ENCODE data around the gene DAPK2. TPM values are rescaled to one million over a fixed set of nuclear protein-coding genes. Genes with fewer than 3 reads are reported as not detected.

Gene DAPK2
- total RNA-seq, 1 donor from 2014 or later = 0.52 TPM

- TF ChIP-seq, protein P1, sequence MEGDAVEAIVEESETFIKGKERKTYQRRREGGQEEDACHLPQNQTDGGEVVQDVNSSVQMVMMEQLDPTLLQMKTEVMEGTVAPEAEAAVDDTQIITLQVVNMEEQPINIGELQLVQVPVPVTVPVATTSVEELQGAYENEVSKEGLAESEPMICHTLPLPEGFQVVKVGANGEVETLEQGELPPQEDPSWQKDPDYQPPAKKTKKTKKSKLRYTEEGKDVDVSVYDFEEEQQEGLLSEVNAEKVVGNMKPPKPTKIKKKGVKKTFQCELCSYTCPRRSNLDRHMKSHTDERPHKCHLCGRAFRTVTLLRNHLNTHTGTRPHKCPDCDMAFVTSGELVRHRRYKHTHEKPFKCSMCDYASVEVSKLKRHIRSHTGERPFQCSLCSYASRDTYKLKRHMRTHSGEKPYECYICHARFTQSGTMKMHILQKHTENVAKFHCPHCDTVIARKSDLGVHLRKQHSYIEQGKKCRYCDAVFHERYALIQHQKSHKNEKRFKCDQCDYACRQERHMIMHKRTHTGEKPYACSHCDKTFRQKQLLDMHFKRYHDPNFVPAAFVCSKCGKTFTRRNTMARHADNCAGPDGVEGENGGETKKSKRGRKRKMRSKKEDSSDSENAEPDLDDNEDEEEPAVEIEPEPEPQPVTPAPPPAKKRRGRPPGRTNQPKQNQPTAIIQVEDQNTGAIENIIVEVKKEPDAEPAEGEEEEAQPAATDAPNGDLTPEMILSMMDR (IDR thresholded peaks at IDR 0.05; ENCODE audit: insufficient read depth, low read depth, low read length) = no peak
- no peak for TF ChIP-seq EZH2 (IDR thresholded peaks at IDR 0.05; ENCODE audit: insufficient read depth, low read length)
- Histone ChIP-seq H3K27ac (ENCODE audit: low read depth, low read length) (no peak overlapping the region), H3K79me2 (ENCODE audit: insufficient read depth, low read length) (no peaks in the 10 kb centered on the region), H3K4me2 (ENCODE audit: low read length) (no peak overlapping the region), H3K4me3 (ENCODE audit: insufficient read depth, low read depth, low read length) (no peak overlapping the region), H3K27me3 (ENCODE audit: insufficient read depth, low read length) (no peaks in the 10 kb centered on the region), H2AFZ (ENCODE audit: low read depth, low read length) (no peak overlapping the region), H3K4me1 (ENCODE audit: insufficient read depth, low read length) (peaks cover 8% of the 10 kb centered on the region), H3K9me3 (ENCODE audit: insufficient read depth, low read depth, low read length) (peaks cover 6% of the 10 kb centered on the region), H3K36me3 (ENCODE audit: insufficient read depth, low read length) (no peaks in the 10 kb centered on the region), H4K20me1 (ENCODE audit: insufficient read depth, low read length) (no peaks in the 10 kb centered on the region), H3K9ac (ENCODE audit: low read length) (no peak overlapping the region)
- Mint-ChIP-seq H3K4me1 (ENCODE audit: low read depth, unreplicated experiment) (peaks cover 15% of the 10 kb centered on the region), H3K4me3 (ENCODE audit: unreplicated experiment) (no peak overlapping the region), H3K36me3 (ENCODE audit: low read depth, unreplicated experiment) (no peaks in the 10 kb centered on the region), H3K27me3 (ENCODE audit: low read depth, unreplicated experiment) (peaks cover 10% of the 10 kb centered on the region), H3K27ac (ENCODE audit: unreplicated experiment) (no peak overlapping the region), H3K9me3 (ENCODE audit: unreplicated experiment) (peaks cover 4% of the 10 kb centered on the region)
- no peak for DNase-seq (ENCODE audit: low read depth)
- no peak for FAIRE-seq
Observed at GRCh38 chr15:64016257-64016656, 30.0 kb downstream of the DAPK2 start.

DNA sequence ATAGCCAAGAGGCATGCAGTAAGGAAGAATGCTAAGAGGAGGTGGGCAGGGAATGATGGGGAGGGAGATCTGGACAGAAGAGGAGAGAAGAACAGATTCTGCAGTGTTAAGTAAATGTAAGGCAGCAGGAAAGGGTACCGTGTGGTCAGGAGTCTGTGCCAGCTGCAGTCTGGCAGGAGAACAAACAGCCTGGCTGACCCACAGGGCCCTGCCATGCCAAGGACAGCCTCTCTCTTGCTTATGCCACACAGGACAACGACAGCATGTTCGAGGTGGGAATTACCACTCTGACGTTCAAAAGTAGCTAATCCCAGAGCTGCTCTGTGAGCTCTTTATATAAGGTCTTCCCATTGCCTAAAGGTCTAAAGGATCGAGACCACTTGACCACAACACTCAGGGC is 31.3 kb downstream of the DAPK2 start:
- Histone ChIP-seq H3K27me3 (ENCODE audit: insufficient read depth, low read length) (no peaks in the 10 kb centered on the region), H2AFZ (ENCODE audit: low read depth, low read length) (no peak overlapping the region), H3K4me2 (ENCODE audit: low read length) (no peak overlapping the region), H3K4me3 (ENCODE audit: insufficient read depth, low read depth, low read length) (no peak overlapping the region), H3K4me1 (ENCODE audit: insufficient read depth, low read length) (peaks cover 20% of the 10 kb centered on the region), H4K20me1 (ENCODE audit: insufficient read depth, low read length) (no peaks in the 10 kb centered on the region), H3K79me2 (ENCODE audit: insufficient read depth, low read length) (no peaks in the 10 kb centered on the region), H3K36me3 (ENCODE audit: insufficient read depth, low read length) (no peaks in the 10 kb centered on the region), H3K9me3 (ENCODE audit: insufficient read depth, low read depth, low read length) (no peaks in the 10 kb centered on the region), H3K9ac (ENCODE audit: low read length) (no peak overlapping the region), H3K27ac (ENCODE audit: low read depth, low read length) (no peak overlapping the region)
- H3K36me3 Mint-ChIP-seq (ENCODE audit: low read depth, unreplicated experiment) = no peaks in the 10 kb centered on the region
- no peak for FAIRE-seq
- no peak for DNase-seq (ENCODE audit: low read depth)
- H3K4me3 Mint-ChIP-seq (ENCODE audit: unreplicated experiment) = no peak overlapping the region
- no peak overlapping the region for H3K27ac Mint-ChIP-seq (ENCODE audit: unreplicated experiment)
- no peak for TF ChIP-seq EZH2 (IDR thresholded peaks at IDR 0.05; ENCODE audit: insufficient read depth, low read length)
- TF ChIP-seq, protein P1 (IDR thresholded peaks at IDR 0.05; ENCODE audit: insufficient read depth, low read depth, low read length) = no peak
- H3K9me3 Mint-ChIP-seq (ENCODE audit: unreplicated experiment) = peaks cover 4% of the 10 kb centered on the region
- H3K4me1 Mint-ChIP-seq (ENCODE audit: low read depth, unreplicated experiment) = peaks cover 25% of the 10 kb centered on the region
- peaks cover 6% of the 10 kb centered on the region for H3K27me3 Mint-ChIP-seq (ENCODE audit: low read depth, unreplicated experiment)

DNA sequence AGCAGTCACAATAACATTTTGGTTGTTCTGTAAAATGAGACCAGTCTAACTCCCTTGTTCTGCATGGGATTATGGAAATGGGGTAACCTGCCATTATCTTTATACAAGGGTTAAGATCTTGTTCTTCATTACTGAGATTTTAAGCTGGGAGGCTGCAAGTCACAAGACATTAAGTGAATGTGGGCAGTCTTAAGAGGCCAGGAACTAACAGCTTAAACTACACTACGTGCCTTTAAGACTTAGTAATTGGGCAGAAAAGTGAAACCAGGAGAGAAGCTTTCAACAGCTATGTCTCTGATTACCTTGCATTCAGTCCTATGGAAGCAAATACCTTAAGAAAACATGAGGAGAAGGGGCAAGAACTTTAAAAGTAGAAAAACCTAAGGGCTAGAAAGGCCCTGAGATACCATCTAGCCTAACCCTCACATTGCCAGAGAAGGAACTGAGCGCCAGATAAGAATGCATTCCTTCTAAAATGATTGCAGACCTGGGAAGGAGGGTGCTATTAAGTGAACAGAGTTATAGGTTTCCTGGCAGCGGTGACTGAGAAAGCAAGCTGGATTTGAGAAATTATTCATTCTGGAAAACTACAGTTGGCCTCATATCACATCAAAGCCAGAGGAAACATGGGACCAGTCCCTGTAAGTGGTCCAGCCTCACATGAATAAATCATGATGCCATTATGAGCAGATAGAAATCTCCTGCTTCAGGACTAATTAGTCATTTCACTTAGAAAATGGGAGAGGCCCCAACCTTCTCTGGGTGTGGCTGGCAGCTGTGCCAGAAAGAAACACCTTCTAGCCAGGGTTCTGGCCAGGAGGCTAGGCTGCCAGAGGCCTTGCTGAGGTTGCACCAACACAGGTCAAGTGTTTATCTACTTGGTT is 32.9 kb downstream of the DAPK2 start:
- Histone ChIP-seq H3K4me2 (ENCODE audit: low read length) (no peak overlapping the region), H2AFZ (ENCODE audit: low read depth, low read length) (no peak overlapping the region), H3K9me3 (ENCODE audit: insufficient read depth, low read depth, low read length) (no peaks in the 10 kb centered on the region), H3K79me2 (ENCODE audit: insufficient read depth, low read length) (no peaks in the 10 kb centered on the region), H3K4me1 (ENCODE audit: insufficient read depth, low read length) (peaks cover 28% of the 10 kb centered on the region), H3K27me3 (ENCODE audit: insufficient read depth, low read length) (no peaks in the 10 kb centered on the region), H3K36me3 (ENCODE audit: insufficient read depth, low read length) (no peaks in the 10 kb centered on the region), H4K20me1 (ENCODE audit: insufficient read depth, low read length) (no peaks in the 10 kb centered on the region), H3K27ac (ENCODE audit: low read depth, low read length) (no peak overlapping the region), H3K4me3 (ENCODE audit: insufficient read depth, low read depth, low read length) (no peak overlapping the region), H3K9ac (ENCODE audit: low read length) (no peak overlapping the region)
- DNase-seq (ENCODE audit: low read depth) = peak; percentile 38
- TF ChIP-seq EZH2 (IDR thresholded peaks at IDR 0.05; ENCODE audit: insufficient read depth, low read length) = no peak
- TF ChIP-seq, protein P1 (IDR thresholded peaks at IDR 0.05; ENCODE audit: insufficient read depth, low read depth, low read length) = no peak
- H3K9me3 Mint-ChIP-seq (ENCODE audit: unreplicated experiment) = peaks cover 4% of the 10 kb centered on the region
- H3K27me3 Mint-ChIP-seq (ENCODE audit: low read depth, unreplicated experiment) = peaks cover 6% of the 10 kb centered on the region
- no peak overlapping the region for H3K27ac Mint-ChIP-seq (ENCODE audit: unreplicated experiment)
- H3K36me3 Mint-ChIP-seq (ENCODE audit: low read depth, unreplicated experiment) = no peaks in the 10 kb centered on the region
- H3K4me3 Mint-ChIP-seq (ENCODE audit: unreplicated experiment) = no peak overlapping the region
- peaks cover 35% of the 10 kb centered on the region for H3K4me1 Mint-ChIP-seq (ENCODE audit: low read depth, unreplicated experiment)
- FAIRE-seq = no peak
